ENCODE data around the gene ADK.

The ADK gene

DNA sequence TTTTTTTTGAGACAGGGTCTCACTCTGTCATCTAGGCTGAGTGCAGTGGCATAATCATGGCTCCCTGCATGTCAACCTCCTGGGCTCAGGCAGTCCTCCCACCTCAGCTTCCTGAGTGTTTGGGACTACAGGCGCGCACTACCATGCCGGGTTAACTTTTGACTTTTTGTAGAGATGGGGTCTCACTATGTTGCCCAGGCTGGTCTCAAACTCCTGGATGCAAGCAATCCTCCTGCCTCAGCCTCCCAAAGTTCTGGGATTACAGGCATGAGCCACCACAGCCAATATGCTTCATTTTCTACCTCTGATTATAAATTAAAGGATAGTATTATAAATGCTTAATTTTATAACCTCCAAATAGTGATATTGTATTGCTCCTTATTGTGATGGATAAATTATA, 121.3 kb downstream of the ADK start:
- no peak overlapping the region for H3K9ac ChIP-seq (ENCODE audit: low read depth, low read length, poor library complexity, severe bottlenecking)
- no peaks in the 10 kb centered on the region for H3K27me3 ChIP-seq (ENCODE audit: insufficient read depth, low read length, poor library complexity, severe bottlenecking)
- H3F3A ChIP-seq (ENCODE audit: low read depth) = no peaks in the 10 kb centered on the region
- H3K79me2 ChIP-seq (ENCODE audit: insufficient read depth, low read length) = 0 out of 2 replicates have a peak, but pooled peaks cover 17% of the 10 kb centered on the region
- peak overlapping the region; percentile 45 for H3K4me2 ChIP-seq (ENCODE audit: low read depth, low read length, poor library complexity, severe bottlenecking)
- H3K36me3 ChIP-seq (ENCODE audit: insufficient read depth, low read length) = no peaks in the 10 kb centered on the region
- H3K9me2 ChIP-seq (replicated peaks; ENCODE audit: low read depth, low read length) = no peaks in the 10 kb centered on the region
- H2AFZ ChIP-seq (ENCODE audit: low read length) = no peak overlapping the region
- TF ChIP-seq, protein P1, sequence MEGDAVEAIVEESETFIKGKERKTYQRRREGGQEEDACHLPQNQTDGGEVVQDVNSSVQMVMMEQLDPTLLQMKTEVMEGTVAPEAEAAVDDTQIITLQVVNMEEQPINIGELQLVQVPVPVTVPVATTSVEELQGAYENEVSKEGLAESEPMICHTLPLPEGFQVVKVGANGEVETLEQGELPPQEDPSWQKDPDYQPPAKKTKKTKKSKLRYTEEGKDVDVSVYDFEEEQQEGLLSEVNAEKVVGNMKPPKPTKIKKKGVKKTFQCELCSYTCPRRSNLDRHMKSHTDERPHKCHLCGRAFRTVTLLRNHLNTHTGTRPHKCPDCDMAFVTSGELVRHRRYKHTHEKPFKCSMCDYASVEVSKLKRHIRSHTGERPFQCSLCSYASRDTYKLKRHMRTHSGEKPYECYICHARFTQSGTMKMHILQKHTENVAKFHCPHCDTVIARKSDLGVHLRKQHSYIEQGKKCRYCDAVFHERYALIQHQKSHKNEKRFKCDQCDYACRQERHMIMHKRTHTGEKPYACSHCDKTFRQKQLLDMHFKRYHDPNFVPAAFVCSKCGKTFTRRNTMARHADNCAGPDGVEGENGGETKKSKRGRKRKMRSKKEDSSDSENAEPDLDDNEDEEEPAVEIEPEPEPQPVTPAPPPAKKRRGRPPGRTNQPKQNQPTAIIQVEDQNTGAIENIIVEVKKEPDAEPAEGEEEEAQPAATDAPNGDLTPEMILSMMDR (conservative IDR thresholded peaks at IDR 0.05; ENCODE audit: low read length) = no peak
- TF ChIP-seq EZH2phosphoT487 (IDR thresholded peaks at IDR 0.05; ENCODE audit: borderline replicate concordance) = no peak
- H3K9me3 ChIP-seq (ENCODE audit: insufficient read depth, low read depth, low read length) = no peaks in the 10 kb centered on the region
- no peak overlapping the region for H3K4me3 ChIP-seq (ENCODE audit: low read length, poor library complexity, severe bottlenecking)
- H4K20me1 ChIP-seq (ENCODE audit: insufficient read depth, low read length, poor library complexity, severe bottlenecking) = no peaks in the 10 kb centered on the region
- peaks cover 12% of the 10 kb centered on the region for H3K4me1 ChIP-seq (ENCODE audit: insufficient read depth, low read length, poor library complexity, severe bottlenecking)

DNA sequence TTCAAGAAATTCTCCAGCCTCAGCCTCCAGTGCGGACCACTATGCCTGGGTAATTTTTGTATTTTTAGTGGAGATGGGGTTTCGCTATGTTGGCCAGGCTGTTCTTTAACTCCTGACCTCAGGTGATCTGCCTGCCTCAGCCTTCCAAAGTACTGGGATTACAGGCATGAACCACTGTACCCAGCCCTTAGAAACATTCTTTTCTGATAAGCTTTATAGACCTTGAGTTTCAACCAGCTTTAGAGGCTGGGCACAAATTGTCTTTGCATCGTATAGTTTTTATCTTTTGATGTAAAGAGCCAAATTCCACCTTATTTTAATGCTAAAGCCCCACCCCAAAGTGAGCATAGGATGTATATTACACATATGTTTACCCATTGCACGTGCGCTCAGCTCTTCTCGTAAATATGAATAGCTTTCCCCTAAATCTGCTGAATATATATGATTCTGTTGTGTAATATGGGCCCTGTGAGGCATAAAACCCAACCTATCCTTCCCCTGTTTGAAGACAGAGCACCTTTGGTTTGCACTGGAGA, 124.8 kb downstream of the ADK start:
- H3K9me3 ChIP-seq (ENCODE audit: insufficient read depth, low read depth, low read length) = no peaks in the 10 kb centered on the region
- H3K79me2 ChIP-seq (ENCODE audit: insufficient read depth, low read length) = 0 out of 2 replicates have a peak, but pooled peaks cover 2% of the 10 kb centered on the region
- no peaks in the 10 kb centered on the region for H3F3A ChIP-seq (ENCODE audit: low read depth)
- no peak overlapping the region for H3K4me2 ChIP-seq (ENCODE audit: low read depth, low read length, poor library complexity, severe bottlenecking)
- no peaks in the 10 kb centered on the region for H3K36me3 ChIP-seq (ENCODE audit: insufficient read depth, low read length)
- H3K9ac ChIP-seq (ENCODE audit: low read depth, low read length, poor library complexity, severe bottlenecking) = no peak overlapping the region
- H2AFZ ChIP-seq (ENCODE audit: low read length) = no peak overlapping the region
- peaks cover 12% of the 10 kb centered on the region for H3K4me1 ChIP-seq (ENCODE audit: insufficient read depth, low read length, poor library complexity, severe bottlenecking)
- no peaks in the 10 kb centered on the region for H3K9me2 ChIP-seq (replicated peaks; ENCODE audit: low read depth, low read length)
- TF ChIP-seq, protein P1 (conservative IDR thresholded peaks at IDR 0.05; ENCODE audit: low read length) = no peak
- no peak for TF ChIP-seq EZH2phosphoT487 (IDR thresholded peaks at IDR 0.05; ENCODE audit: borderline replicate concordance)
- no peak overlapping the region for H3K4me3 ChIP-seq (ENCODE audit: low read length, poor library complexity, severe bottlenecking)
- H3K27me3 ChIP-seq (ENCODE audit: insufficient read depth, low read length, poor library complexity, severe bottlenecking) = no peaks in the 10 kb centered on the region
- no peaks in the 10 kb centered on the region for H4K20me1 ChIP-seq (ENCODE audit: insufficient read depth, low read length, poor library complexity, severe bottlenecking)

DNA sequence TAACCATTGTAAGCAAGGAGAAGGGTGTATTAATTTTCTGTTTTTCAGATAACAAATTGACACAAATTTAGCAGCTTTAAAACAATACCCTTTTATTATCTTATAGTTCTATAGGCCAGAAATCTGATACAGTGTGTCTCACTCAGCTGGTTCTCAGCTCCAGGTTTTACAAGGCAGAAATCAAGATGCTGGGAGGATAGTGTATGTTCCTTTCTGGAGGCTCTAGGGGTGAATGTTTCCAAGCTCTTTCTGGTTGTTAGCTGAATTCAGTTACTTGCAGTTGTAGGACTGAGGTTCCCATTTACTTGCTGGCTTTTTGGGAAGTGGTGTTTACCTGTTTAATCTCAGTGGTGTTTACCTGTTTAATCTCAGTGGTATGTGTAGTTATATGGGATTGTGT, 125.4 kb downstream of the ADK start:
- no peaks in the 10 kb centered on the region for H3K36me3 ChIP-seq (ENCODE audit: insufficient read depth, low read length)
- no peaks in the 10 kb centered on the region for H3K9me3 ChIP-seq (ENCODE audit: insufficient read depth, low read depth, low read length)
- no peaks in the 10 kb centered on the region for H3F3A ChIP-seq (ENCODE audit: low read depth)
- peaks cover 12% of the 10 kb centered on the region for H3K4me1 ChIP-seq (ENCODE audit: insufficient read depth, low read length, poor library complexity, severe bottlenecking)
- no peaks in the 10 kb centered on the region for H3K27me3 ChIP-seq (ENCODE audit: insufficient read depth, low read length, poor library complexity, severe bottlenecking)
- H3K9ac ChIP-seq (ENCODE audit: low read depth, low read length, poor library complexity, severe bottlenecking) = no peak overlapping the region
- H3K4me2 ChIP-seq (ENCODE audit: low read depth, low read length, poor library complexity, severe bottlenecking) = no peak overlapping the region
- H4K20me1 ChIP-seq (ENCODE audit: insufficient read depth, low read length, poor library complexity, severe bottlenecking) = no peaks in the 10 kb centered on the region
- H3K79me2 ChIP-seq (ENCODE audit: insufficient read depth, low read length) = no peaks in the 10 kb centered on the region
- no peak overlapping the region for H2AFZ ChIP-seq (ENCODE audit: low read length)
- TF ChIP-seq, protein P1 (conservative IDR thresholded peaks at IDR 0.05; ENCODE audit: low read length) = no peak
- TF ChIP-seq EZH2phosphoT487 (IDR thresholded peaks at IDR 0.05; ENCODE audit: borderline replicate concordance) = no peak
- no peaks in the 10 kb centered on the region for H3K9me2 ChIP-seq (replicated peaks; ENCODE audit: low read depth, low read length)
- no peak overlapping the region for H3K4me3 ChIP-seq (ENCODE audit: low read length, poor library complexity, severe bottlenecking)

All from Loucy (cell line).